ENCODE measurements around the gene FCHO1.
A peak's percentile ranks its signal among the peaks of the same experiment; 100 is the strongest.
"Not testable (repeated sequence)": the region's sequence is repeated elsewhere in the genome, so short reads cannot be mapped to it uniquely, and the experiment has no call there.

Gene FCHO1

DNA sequence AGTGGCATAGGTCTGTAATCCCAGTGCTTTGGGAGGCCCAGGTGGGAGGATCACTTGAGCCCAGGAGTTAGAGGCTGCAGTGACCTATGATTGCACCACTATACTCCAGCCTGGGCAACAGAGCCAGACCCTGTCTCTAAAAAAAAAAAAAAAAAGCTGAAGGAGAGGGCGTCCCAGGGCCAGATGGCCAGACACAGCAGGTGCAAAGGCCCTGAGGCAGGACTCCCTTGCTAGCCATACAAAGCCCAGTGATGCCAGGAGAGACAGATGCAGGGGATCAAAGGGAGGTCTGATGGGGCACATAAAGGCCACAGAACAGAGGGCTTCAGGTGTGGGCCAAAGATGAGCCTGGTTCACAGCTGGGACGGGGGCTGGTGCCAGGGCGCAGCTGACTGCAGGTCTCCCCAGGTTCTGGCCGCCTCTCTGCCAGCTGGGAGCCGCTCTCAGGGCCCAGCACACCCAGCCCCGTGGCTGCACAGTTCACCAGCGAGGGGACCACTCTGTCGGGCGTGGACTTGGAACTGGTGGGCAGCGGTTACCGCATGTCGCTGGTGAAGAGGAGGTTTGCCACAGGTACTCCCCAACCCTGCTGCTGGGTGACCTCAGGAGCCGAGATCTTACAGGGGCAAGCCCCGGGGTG is 36.1 kb downstream of the FCHO1 start:
- no peak for DNase-seq
- Mint-ChIP-seq H3K9me3 (no peaks in the 10 kb centered on the region), H3K4me3 (no peak overlapping the region), H3K27me3 (no peaks in the 10 kb centered on the region), H3K27ac (peak overlapping the region; percentile 22), H3K4me1 (ENCODE audit: low read depth) (peaks cover 29% of the 10 kb centered on the region), H3K36me3 (ENCODE audit: low read depth) (peaks cover 54% of the 10 kb centered on the region)

DNA sequence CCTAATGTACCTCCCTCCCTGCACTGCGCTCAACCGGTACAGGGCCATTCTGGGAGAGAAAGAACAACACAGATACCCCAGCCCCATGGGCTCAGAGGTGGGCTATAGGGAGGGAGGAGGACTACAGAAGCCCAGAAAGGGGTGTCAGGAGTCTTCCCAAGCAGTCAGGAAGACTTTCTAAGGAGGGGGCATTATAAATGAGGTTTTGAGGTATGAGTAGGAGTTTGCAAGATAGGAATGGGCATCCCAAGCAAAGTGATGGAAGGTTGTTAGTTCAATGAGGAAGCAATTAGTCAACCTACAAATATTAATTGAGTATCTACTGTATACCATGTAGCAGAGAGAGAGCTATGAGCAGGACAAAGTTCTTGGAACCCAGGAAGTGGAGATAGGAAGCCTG is 37.4 kb downstream of the FCHO1 start:
- peaks cover 44% of the 10 kb centered on the region for H3K36me3 Mint-ChIP-seq (ENCODE audit: low read depth)
- H3K9me3 Mint-ChIP-seq, result no peaks in the 10 kb centered on the region
- H3K4me1 Mint-ChIP-seq (ENCODE audit: low read depth), result peaks cover 35% of the 10 kb centered on the region
- DNase-seq, result no peak
- H3K27ac Mint-ChIP-seq, result no peak overlapping the region
- no peak overlapping the region for H3K4me3 Mint-ChIP-seq
- no peaks in the 10 kb centered on the region for H3K27me3 Mint-ChIP-seq

DNA sequence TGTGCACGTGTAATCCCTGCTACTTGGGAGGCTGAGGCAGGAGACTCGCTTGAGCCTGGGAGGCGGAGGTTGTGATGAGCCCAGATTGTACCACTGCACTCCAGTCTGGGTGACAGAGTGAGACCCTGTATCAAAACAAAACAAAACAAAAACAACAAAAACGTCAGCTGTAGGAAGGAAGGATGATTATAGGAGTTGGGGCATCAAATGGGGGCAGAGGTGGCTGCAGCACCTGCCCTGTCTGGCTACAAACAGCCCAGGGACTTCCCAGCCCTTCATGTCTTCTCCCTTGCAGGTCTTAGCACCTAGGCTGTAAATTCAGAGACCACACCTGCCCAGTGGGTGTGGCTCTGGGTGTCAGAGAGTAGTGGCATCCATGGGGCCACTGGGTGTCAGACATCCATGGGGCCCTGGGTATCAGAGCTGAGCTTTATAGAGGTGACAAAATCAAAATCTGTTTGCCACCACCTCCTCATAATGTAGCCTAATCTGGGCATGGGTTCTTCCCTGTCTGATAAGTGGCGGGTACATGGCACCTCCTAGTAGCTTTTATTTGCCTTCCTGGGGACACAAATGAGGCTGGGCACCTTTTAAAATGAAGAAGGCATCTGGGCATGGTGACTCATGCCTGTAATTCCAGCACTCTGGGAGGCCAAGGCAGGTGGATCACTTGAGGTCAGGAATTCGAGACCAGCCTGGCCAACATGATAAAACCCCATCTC is 38.9 kb downstream of the FCHO1 start:
- DNase-seq, result no peak
- Mint-ChIP-seq H3K36me3 (ENCODE audit: low read depth) (peaks cover 30% of the 10 kb centered on the region), H3K9me3 (no peaks in the 10 kb centered on the region), H3K27me3 (no peaks in the 10 kb centered on the region), H3K4me3 (no peak overlapping the region), H3K4me1 (ENCODE audit: low read depth) (peaks cover 37% of the 10 kb centered on the region), H3K27ac (peak overlapping the region; percentile 61)

DNA sequence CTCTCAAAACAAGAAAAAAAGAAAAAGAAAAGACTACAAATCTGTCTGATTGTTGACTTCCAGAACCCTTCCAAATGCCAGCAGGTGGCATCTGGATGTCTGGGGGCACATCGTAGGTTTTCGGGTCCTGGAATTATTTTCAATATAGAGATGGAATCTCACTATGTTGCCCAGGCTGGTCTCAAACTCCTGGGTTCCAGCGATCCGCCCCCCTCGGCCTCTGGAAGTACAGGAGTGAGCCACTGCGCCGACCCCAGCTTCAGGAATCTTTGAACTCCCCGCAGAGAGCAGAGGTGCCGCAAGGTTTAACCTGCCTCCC is 43.1 kb downstream of the FCHO1 start:
- Mint-ChIP-seq H3K4me3 (peak overlapping the region; percentile 57), H3K4me1 (ENCODE audit: low read depth) (peaks cover 63% of the 10 kb centered on the region), H3K36me3 (ENCODE audit: low read depth) (peaks cover 1% of the 10 kb centered on the region), H3K9me3 (no peaks in the 10 kb centered on the region), H3K27ac (peak overlapping the region; percentile 74), H3K27me3 (no peaks in the 10 kb centered on the region)
- no peak for DNase-seq

DNA sequence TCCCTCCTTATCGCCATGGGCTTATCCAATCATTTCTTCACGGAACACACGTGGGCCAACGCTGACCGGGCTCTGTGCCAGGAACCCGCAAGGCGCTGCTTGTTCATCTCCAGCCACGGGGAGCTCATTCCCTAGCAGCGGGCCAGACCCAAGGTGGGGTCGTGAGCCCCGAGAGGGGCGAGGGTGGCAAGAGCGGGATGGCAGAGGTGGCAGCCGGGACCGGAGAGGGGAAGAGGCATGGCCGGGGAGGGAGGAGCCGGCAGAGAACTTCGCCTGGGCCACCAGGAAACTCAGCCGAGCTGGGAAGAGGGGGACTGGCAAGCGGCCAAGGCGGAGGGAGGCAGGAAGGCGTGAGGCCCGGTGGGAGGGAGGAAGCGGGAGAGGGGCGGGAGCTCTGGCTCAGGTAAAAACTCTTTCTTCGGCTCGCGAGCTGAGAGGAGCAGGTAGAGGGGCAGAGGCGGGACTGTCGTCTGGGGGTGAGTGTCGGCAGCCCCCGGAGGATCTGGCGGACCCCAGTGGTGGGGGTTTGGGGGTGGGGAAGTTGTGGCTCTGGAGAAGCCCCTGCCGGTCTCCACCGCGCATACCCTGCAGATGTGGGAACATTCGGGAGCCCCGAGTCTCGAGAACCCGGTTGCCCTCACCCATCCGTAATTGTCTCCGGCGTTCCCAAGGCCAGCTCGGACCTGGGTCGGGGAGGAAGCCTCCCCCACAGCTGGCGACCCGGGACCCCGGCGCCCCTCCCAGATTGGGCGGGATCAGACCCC is 43.6 kb downstream of the FCHO1 start, which contains the start of gene B3GNT3:
TSS of gene B3GNT3 (plus strand) at position 408 of the 764 bp plus-strand sequence. CDS start 12,670 bp downstream, outside the sequence.
- Mint-ChIP-seq H3K36me3 (ENCODE audit: low read depth) (no peaks in the 10 kb centered on the region), H3K4me1 (ENCODE audit: low read depth) (peaks cover 63% of the 10 kb centered on the region), H3K27me3 (no peaks in the 10 kb centered on the region), H3K27ac (peak within 1 kb of the TSS; percentile 74), H3K9me3 (no peaks in the 10 kb centered on the region), H3K4me3 (peak within 1 kb of the TSS; percentile 57)
- peak; percentile 63 for DNase-seq

DNA sequence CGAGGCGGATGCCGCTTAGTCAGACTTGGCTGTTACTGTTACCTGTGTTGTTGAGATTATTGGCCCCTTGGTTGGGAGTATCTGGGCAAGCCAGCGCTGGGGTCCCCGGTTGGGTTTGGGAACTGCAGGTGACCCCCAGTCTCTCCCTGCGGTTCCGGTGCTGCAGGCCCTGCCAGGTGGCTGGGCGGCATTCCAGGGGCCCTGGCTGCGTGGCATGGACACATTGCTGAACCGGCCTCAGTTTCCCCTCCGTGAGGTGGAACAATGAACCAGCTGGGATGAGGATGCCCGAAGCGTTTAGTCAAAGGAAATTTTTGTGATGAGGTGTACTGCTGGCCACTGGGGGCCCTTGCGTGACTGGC is 44.2 kb downstream of the FCHO1 start:
- no peaks in the 10 kb centered on the region for H3K36me3 Mint-ChIP-seq (ENCODE audit: low read depth)
- H3K27me3 Mint-ChIP-seq, result no peaks in the 10 kb centered on the region
- no peak for DNase-seq
- H3K4me1 Mint-ChIP-seq (ENCODE audit: low read depth), result peaks cover 57% of the 10 kb centered on the region
- H3K9me3 Mint-ChIP-seq, result no peaks in the 10 kb centered on the region
- H3K27ac Mint-ChIP-seq, result no peak overlapping the region
- peak overlapping the region; percentile 57 for H3K4me3 Mint-ChIP-seq

DNA sequence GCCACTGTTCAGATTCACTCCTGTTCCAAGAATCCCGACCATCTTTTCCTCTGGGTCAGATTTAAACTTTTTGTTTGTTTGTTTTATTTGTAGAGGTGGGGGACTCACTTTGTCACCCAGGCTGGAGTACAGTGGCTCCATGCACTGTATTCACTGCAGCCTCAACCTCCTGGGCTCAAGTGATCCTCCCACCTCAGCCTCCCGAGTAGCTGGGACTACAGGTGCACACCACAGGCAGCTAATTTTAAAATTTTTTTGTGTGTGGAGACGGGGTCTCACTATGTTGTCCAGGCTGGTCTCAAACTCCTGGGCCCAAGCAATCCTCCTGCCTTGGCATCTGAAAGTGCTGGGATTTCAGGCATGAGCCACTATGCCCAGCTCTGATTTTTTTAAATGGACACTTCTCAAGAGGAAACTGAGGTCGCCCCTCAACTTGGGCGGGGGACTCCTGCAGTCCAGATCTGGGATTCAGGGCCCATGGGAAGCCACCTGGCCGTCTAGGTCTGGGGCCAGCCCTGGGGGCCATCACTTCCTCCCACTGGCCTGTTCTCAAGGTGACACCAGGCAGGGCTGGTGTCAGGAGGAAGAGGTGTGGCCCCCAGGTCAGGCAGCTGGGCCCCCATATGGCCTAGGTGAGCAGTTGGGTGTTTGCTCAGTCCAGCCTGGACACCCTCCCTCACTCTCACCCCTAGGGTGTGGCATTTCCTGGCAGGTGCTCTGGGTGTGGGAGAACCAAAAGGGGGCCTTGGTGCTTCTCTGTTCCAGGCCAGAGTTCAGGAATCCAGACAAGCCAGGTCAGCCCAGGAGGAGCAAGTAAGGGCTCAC is 44.9 kb downstream of the FCHO1 start:
- peaks cover 55% of the 10 kb centered on the region for H3K4me1 Mint-ChIP-seq (ENCODE audit: low read depth)
- H3K27ac Mint-ChIP-seq, result no peak overlapping the region
- H3K36me3 Mint-ChIP-seq (ENCODE audit: low read depth), result no peaks in the 10 kb centered on the region
- no peaks in the 10 kb centered on the region for H3K9me3 Mint-ChIP-seq
- H3K4me3 Mint-ChIP-seq, result no peak overlapping the region
- no peaks in the 10 kb centered on the region for H3K27me3 Mint-ChIP-seq
- no peak for DNase-seq

DNA sequence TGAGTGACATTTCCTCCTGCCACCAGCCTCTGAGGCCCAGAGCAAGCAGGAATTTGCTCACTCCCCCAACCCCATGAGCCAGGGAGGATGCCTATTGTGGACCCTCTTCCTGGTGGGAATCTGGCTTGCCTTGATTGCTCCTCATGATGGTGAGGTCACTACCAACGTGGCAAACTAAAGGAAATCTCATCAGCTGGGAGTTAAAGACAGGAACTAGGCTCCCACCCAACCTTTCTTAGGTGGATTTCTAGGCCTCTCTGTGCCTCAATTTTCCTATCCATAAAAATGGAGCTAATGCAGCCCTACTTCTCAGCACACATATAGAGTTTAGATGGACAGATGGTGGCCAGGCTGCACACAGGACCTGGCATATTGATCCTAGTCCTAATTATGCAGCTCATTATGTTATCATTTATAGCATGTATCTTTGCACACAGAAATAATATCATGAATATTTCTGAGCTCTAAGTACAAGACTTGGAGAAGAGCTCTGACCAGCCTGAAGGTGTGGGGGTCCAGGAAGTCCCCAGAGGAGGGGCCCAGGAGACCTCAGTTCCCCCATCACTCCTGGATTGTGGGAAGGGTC is 45.7 kb downstream of the FCHO1 start:
- Mint-ChIP-seq H3K4me1 (ENCODE audit: low read depth) (peaks cover 48% of the 10 kb centered on the region), H3K9me3 (no peaks in the 10 kb centered on the region), H3K36me3 (ENCODE audit: low read depth) (no peaks in the 10 kb centered on the region), H3K27me3 (no peaks in the 10 kb centered on the region), H3K27ac (peak overlapping the region; percentile 81), H3K4me3 (no peak overlapping the region)
- DNase-seq, result no peak

DNA sequence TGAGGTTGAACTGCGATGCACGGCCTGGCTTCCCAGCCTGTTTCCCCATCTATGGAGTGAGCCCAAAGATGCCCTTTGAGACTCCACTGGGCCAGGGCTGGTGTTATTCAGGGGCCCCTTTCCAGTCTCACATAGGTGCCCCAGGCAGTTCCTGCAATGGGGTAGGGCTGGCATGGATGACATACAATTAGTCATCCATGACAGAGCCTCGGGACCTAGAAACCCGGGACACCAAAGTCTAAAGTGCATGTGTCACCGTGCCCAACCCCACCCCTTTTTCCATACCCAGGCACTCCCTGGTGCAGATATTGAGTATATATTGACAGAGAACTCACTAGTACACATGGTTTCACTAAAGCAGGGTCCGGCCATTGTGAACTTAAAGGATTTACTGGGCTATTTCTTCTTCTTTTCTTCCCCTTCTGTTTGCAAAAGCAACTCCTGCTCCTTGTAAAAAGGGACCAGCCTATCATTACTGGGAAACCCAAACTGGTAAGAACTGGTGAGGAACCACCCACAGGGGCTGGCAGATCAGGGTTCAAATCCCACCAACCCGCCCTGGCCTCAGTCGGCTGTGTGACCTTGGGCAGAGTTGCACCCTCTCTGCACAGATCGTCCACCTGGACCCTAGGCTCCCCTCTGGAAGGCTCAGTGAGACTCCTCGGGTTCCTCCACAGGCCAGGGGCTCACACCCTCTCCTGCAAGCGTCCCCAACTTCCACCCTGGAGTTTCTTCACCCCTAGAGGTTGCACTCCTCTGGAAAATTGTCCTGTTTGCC is 46.3 kb downstream of the FCHO1 start:
- no peaks in the 10 kb centered on the region for H3K36me3 Mint-ChIP-seq (ENCODE audit: low read depth)
- DNase-seq, result peak; percentile 60
- H3K9me3 Mint-ChIP-seq, result no peaks in the 10 kb centered on the region
- H3K4me3 Mint-ChIP-seq, result no peak overlapping the region
- peaks cover 49% of the 10 kb centered on the region for H3K4me1 Mint-ChIP-seq (ENCODE audit: low read depth)
- H3K27ac Mint-ChIP-seq, result peak overlapping the region; percentile 81
- no peaks in the 10 kb centered on the region for H3K27me3 Mint-ChIP-seq

DNA sequence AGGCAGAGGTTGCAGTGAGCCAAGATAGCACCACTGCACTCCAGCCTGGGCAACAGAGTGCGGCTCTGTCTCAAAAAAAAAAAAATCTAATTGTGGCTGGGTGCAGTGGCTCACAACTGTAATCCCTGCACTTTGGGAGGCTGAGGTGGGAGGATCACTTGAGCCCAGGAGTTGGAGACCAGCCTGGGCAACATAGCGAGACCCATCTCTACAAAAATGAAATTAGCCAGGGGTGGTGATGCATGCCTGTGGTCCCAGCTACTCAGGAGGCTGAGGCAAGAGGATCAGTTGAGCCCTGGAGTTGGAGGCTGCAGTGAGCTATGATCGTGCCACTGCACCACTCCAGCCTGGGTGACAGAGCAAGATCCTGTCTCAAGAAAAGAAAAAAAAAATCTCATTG is 47.3 kb downstream of the FCHO1 start:
- H3K36me3 Mint-ChIP-seq (ENCODE audit: low read depth); DNase-seq; H3K4me3 Mint-ChIP-seq; H3K27ac Mint-ChIP-seq; H3K9me3 Mint-ChIP-seq; H3K27me3 Mint-ChIP-seq: not testable (repeated sequence)
- peaks cover 51% of the 10 kb centered on the region for H3K4me1 Mint-ChIP-seq (ENCODE audit: low read depth)

DNA sequence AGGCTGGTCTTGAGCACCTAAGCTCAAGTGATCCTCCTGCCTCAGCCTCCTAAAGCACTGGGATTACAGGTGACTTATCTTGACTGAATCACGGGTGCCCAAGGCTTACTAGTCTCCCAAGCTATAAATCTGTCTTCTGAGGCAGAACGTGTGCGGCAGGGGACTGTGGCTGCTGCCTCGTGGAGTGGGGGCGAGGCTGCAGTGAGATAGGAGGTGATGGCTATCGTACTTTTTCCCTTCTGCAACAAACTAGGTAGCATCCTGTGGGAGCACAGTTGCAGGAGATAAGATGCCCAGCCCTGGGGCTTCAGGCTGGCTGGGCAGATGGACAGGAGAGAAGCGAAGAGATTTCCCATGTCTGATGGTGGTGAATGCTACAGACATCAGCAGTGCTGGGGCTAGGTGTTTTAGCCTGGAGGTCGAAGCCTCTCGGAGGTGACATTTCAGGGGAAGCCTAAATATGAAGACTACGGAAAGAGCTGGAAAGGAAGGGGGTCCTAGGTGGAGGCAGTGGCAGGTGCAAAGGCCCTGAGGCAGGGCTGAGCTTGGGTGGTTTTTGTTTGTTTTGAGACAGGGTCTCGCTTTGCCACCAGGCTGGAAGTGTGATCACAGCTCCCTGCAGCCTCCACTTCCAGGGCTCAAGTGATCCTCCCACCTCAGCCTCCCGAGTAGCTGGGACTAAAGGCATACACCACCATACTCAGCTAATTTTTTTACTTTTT is 51.0 kb downstream of the FCHO1 start:
- Mint-ChIP-seq H3K4me3 (no peak overlapping the region), H3K27ac (no peak overlapping the region), H3K36me3 (ENCODE audit: low read depth) (no peaks in the 10 kb centered on the region)

DNA sequence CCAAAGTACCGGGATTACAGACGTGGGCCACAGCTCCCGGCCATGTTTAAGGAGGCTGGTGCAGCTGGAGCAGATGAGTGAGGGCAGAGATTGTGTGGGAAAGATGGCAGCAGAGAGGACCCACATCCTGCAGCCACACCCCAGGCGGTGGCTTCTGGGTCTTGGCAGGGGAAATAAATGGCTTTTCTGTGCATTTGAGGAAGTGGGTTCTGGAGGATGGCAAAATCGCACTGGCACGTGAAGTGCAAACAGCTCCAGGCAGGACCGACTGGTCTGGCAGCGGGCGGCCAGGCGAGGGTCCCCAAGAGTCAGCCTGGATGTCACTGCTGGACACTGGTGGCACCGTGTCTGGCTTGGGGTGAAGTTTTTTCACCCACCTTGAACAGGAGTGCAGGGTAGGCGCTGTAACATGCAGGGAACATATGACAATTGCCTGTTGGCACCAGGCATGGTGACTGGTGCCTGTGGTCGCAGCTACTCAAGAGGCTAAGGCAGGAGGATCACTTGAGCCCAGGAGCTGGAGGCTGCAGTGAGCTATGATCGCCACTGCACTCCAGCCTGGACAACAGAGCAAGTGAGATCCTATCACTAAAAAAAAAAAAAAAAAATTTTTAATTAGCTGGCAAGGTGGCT is 52.1 kb downstream of the FCHO1 start:
- Mint-ChIP-seq H3K36me3 (ENCODE audit: low read depth) (no peaks in the 10 kb centered on the region), H3K9me3 (no peaks in the 10 kb centered on the region), H3K4me1 (ENCODE audit: low read depth) (peaks cover 23% of the 10 kb centered on the region), H3K27ac (peak overlapping the region; percentile 9), H3K4me3 (no peak overlapping the region), H3K27me3 (no peaks in the 10 kb centered on the region)
- no peak for DNase-seq

More for the DNA sequence above, 51.0 kb downstream of the FCHO1 start:
- Mint-ChIP-seq H3K4me1 (ENCODE audit: low read depth) (peaks cover 25% of the 10 kb centered on the region), H3K27me3 (no peaks in the 10 kb centered on the region), H3K9me3 (no peaks in the 10 kb centered on the region)
- DNase-seq, result no peak

DNA sequence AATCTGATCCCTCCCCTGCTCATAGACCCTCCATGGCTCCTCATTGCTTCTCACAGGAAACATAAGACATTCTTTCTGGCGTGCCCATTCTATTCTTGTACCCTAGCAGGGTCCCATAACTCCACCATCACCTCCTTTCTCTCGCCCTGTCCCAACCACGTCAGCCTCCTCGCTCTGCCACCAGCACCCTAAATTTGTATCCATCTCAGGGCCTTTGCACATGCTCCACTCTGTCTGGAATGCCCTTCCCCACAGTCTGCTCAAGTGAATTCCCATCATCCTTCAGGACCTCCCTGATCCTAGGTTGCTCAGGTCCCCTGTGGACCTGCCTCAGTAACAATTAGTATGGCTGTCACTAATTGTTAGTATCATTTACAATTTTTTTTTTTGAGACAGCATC is 54.1 kb downstream of the FCHO1 start:
- Mint-ChIP-seq H3K36me3 (ENCODE audit: low read depth) (no peaks in the 10 kb centered on the region), H3K4me3 (no peak overlapping the region), H3K27me3 (no peaks in the 10 kb centered on the region), H3K27ac (no peak overlapping the region), H3K4me1 (ENCODE audit: low read depth) (peaks cover 24% of the 10 kb centered on the region), H3K9me3 (no peaks in the 10 kb centered on the region)
- no peak for DNase-seq
